GM12873 (cell line): ENCODE data around the gene MAP3K7.

ENCODE experiments used
- TF ChIP-seq, protein P1 (sequence below): IDR thresholded peaks from 2 replicates; pipeline ENCODE4 v1.5.1; 2012; ENCODE audit warnings: low read depth, mild to moderate bottlenecking, moderate library complexity, low read length, control low read depth; ENCODE audit not compliant: insufficient read depth; ENCODE audit errors: missing control alignments

Gene MAP3K7

DNA sequence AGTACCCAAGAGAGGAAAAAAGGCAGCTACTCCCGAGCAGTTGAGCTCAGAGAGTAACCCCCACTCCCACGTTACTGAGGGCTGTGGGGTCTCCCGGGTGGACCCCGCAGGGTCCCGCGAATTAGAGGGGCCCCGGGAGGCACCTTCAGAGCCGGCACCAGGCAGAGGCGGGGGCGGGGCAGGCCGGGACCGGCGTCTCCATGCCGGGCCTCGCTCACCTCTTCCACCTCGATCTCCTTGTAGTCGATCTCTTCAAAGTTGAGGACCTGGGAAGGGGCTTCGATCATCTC, 381 bp downstream of the MAP3K7 start:
- TF ChIP-seq, protein P1, sequence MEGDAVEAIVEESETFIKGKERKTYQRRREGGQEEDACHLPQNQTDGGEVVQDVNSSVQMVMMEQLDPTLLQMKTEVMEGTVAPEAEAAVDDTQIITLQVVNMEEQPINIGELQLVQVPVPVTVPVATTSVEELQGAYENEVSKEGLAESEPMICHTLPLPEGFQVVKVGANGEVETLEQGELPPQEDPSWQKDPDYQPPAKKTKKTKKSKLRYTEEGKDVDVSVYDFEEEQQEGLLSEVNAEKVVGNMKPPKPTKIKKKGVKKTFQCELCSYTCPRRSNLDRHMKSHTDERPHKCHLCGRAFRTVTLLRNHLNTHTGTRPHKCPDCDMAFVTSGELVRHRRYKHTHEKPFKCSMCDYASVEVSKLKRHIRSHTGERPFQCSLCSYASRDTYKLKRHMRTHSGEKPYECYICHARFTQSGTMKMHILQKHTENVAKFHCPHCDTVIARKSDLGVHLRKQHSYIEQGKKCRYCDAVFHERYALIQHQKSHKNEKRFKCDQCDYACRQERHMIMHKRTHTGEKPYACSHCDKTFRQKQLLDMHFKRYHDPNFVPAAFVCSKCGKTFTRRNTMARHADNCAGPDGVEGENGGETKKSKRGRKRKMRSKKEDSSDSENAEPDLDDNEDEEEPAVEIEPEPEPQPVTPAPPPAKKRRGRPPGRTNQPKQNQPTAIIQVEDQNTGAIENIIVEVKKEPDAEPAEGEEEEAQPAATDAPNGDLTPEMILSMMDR = no peak

DNA sequence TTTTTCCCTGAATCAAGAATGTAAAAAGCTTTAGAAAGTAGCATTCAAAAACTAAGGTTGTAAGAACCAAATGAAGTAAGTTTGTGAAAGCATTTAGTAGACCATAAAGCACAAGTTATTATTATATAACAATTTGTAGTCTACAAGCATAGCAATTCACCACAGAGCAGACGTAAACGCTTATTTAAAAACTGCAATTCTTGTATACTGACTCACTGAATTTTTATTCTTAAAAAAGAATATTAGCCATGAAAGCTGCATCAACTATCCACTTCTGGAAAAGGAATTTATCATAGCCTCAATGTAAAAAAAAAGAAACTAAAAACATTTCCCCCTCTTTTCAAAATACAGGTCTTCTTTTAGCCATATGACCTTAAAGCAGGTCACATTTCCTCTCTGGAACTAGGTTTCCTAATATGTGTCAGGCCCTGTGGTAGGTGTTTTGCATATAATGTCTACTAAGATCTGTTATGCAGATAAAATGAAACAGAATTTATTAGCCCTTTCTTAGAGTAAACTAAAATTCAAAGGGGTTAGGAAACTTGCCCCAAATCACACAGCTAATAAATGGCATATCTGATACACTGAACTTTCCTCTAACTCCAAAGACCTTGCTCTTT, 2.1 kb downstream of the MAP3K7 start:
- TF ChIP-seq, protein P1 = no peak

DNA sequence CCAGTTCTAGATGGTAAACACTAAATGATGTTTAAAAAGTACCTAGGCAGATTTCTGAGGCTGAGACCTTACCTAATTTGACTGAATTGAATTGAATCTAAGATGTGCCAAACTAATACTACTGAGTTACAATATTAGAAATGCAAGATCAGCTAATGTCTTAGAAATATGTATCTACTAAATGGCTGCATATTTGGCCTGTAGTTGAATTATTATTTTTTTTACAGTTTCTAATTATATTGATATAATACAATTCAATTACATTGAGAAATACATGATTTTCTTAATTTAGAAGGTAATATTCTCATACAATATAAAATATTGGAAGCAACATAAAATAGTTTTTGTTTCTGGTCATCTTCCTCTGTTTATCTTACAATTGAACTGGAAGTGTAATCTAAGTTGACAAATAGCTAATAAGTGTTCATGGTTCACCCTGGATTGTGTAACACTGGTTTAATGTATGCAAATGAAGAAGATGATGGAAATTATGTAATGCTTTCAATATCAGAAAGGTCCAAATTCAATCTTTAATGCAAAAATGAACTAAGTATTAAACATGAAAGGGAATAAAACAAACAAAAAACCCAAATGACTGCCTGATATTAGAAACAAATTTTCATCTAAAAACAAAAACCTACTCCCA, 2.9 kb downstream of the MAP3K7 start:
- TF ChIP-seq, protein P1 = no peak

DNA sequence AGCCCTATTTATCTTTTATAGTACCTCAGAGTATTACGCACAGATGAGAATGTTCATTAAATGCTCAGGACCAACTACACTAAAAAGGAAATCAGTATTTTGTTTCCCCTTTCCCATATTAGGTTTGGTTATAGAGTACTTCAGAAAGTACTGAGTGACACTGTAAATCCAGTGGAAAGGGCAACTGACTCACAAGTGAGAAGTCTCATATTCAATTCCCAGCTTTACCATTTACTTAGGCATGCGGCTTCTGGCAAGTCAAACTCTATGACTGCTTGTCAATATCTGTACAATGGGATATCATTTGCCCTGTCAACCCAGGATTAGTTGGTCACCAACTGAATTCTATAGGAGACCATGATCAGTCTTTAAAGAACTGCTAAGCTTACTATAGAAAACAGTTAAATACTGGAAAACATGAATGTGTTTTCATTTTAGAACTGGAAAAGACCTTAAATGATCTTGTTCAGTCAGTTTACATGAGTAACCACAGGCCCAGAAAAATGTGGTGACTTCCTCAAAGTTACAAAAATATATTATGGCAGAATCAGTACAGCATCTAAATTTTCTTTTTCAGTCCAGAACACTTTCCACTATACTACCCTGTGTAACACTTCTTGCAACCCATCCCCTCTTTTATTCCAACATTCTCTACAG, 3.6 kb downstream of the MAP3K7 start:
- TF ChIP-seq, protein P1 = no peak

DNA sequence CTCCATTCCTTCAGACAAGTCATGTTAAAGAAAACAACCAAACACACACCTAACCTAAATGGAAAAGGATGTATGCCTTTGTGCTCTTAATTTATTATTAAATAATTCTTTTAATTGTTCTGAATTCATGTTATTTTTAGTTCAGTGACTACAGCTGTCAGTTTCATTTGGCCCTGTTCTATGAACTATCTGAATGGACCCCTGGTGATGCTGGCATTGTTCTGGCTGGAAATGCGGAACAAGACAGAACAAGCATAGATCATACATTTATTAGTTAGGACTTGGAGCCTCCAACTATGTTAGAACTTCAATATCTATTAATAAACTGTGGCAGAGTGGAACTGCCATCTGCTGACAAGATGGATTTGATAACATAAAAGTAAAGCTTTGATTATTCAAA, 5.7 kb downstream of the MAP3K7 start:
- TF ChIP-seq, protein P1 = no peak

DNA sequence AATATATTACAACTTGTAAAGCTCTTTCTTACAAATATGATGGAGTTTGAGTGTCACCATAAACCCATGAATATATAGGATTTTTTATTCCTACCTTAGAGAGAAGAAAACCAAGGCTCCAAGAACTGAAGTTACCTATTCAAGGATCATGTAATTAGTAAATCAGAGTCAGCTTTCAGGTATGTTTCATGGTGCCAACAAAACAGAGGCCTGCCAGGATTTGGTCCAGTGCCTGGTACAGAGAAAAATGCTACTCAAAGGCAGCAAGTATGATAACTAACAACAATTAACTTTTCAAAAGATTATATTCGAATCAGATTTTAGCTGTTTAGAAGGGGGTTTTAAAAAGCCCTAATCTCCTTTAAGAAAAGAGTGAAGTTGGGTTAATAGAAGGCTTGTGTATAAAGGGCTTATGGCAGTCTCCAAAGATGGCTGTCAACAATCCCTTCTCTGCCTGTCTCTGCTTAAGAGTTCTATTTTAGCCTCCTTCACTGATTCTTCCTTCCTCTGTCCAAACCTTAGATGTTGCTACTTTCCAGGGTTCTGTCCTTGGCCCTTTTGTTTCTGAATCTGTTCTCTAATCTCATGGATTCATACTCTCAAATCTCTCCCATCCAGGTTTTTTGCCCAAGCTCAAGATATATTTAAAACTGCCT, 7.8 kb downstream of the MAP3K7 start:
- TF ChIP-seq, protein P1 = no peak

DNA sequence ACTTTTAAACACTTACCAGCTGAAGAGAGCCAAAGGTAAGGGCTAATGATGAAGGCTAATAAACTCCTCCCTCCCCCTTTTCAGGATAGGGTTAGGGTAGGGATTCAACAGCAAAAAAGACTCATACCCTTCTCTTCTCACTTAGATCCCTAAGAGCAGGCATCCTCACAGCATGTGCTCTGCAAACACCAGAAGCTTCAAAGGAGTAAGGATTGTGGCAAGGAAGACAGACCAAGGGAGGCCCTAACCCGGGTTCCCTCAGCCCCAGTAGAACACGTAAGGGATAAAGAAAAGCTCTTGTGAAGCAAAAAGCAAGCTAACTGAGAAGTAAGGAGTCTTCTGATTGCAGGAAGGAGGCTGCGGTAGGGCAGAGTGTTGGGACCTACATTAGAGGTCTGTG, 11.6 kb downstream of the MAP3K7 start:
- TF ChIP-seq, protein P1 = no peak
